ENCODE data around the gene POU2AF2.

Gene POU2AF2

GRCh38 chr11:111296196-111296595 lies 50.7 kb downstream of the POU2AF2 start:
- no peak overlapping the region for H3K4me3 ChIP-seq (replicated peaks; ENCODE audit: low read depth, low read length)
- no peak for DNase-seq (ENCODE audit: extremely low read depth, low read depth)
- TF ChIP-seq CTCF (IDR thresholded peaks at IDR 0.05; ENCODE audit: low read depth, low read length, missing control alignments), result no peak

DNA sequence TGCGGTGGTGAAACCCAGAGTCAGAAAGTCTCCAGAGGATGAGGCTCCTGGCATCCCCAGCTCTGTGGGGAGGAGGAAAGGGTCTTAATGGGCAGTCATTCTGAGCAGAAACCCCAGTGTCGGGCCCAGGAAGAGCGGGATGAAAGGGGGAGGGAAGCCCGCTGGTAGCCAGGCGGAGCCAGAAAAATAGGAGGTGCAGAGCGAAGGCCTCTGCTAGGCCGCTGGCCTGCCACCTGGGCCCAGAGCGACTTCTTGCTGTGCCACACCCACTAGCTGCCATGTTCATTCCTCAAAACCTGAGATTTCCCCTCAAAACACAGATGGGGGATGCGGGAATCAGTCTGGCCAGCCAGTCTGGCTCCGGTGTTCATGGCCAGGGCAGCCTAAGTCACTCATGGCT lies 52.2 kb downstream of the POU2AF2 start:
- H3K4me3 ChIP-seq (replicated peaks; ENCODE audit: low read depth, low read length), result no peak overlapping the region
- no peak for TF ChIP-seq CTCF (IDR thresholded peaks at IDR 0.05; ENCODE audit: low read depth, low read length, missing control alignments)
- DNase-seq (ENCODE audit: extremely low read depth, low read depth), result no peak

- H3K4me3 ChIP-seq (replicated peaks; ENCODE audit: low read depth, low read length), result peak within 1 kb of the TSS; percentile 37
- no peak for DNase-seq (ENCODE audit: extremely low read depth, low read depth)
These were observed 53.0 kb downstream of the POU2AF2 start, which contains the start of gene POU2AF3 for GRCh38 chr11:111298413-111299100. TSS of gene POU2AF3 (plus strand) at chr11:111298546. CDS start at chr11:111298582, 36 bp downstream.

DNA sequence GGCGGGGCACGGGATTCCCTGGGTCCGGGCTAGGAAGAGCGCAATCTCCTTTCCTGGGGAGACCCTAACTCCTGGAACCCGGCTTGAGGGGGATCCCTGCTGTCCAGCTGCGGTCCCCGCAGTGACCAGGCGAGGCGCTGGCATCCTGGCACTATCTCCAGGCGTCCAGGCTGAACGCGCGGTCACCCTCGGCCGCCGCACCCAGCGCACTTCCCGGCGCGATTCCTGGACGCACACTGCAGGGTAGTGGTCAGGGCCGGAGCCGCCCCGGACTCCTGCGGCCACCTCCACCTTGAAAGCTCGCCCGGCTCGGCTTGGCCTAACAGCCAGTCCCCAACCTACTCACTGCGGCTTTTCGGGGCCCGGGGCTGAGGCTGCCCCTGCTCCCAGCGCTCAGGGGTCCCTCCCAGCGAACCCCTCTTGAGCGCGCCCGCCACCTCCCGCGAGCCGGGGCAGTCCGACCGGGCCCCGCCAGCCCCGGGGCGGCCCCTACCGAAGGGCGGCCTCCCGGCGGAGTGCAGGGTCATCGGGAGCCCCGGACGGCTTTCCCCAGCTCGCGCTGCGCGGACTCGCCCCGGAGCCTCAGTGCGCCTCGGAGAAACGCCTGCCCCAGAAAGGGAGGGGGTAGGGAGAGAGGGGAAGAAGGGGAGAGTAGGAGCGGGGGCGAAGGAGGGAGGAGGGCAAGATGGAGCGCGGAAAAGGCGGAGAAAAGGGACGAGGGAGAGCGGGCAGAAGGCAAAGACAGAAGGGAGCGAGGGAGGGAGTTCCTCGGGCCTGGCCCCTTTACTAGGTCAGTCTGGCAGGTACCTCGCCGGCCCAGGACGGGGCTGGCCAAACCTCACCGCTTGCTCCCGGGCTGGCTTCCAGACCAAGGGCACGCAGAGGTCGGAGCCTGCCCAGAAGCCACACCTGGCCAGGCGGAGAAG lies 53.8 kb downstream of the POU2AF2 start:
- no peak for DNase-seq (ENCODE audit: extremely low read depth, low read depth)
- peak overlapping the region; percentile 37 for H3K4me3 ChIP-seq (replicated peaks; ENCODE audit: low read depth, low read length)
- TF ChIP-seq CTCF (IDR thresholded peaks at IDR 0.05; ENCODE audit: low read depth, low read length, missing control alignments), result peak; percentile 39

More at GRCh38 chr11:111298413-111299100, 53.0 kb downstream of the POU2AF2 start, which contains the start of gene POU2AF3:
- TF ChIP-seq CTCF (IDR thresholded peaks at IDR 0.05; ENCODE audit: low read depth, low read length, missing control alignments), result no peak

DNA sequence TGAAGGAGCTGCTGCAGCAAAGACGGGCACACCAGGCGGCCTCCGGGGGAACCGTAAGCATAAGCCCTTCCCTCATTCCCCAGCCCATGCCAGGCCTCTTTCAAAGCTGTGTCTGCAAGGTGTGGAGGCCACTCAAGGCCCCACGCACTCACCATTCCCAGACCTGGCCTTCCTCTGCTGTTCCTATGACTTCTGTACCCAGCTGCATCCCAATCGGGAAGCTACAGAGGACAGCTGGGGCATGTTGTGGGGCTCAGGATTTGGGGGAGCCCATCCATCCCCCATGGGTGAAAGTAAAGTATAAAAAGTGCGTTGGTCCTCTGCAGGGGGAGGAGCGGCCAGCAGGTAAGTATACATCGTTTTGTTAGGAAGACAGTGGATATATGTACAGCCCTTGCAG lies 55.0 kb downstream of the POU2AF2 start:
- TF ChIP-seq CTCF (IDR thresholded peaks at IDR 0.05; ENCODE audit: low read depth, low read length, missing control alignments), result no peak
- no peak for DNase-seq (ENCODE audit: extremely low read depth, low read depth)

GRCh38 chr11:111301004-111301841 lies 55.7 kb downstream of the POU2AF2 start:
- DNase-seq (ENCODE audit: extremely low read depth, low read depth), result no peak
- TF ChIP-seq CTCF (IDR thresholded peaks at IDR 0.05; ENCODE audit: low read depth, low read length, missing control alignments), result no peak
- H3K4me3 ChIP-seq (replicated peaks; ENCODE audit: low read depth, low read length), result no peak overlapping the region

More for the DNA sequence above, 55.0 kb downstream of the POU2AF2 start:
- no peak overlapping the region for H3K4me3 ChIP-seq (replicated peaks; ENCODE audit: low read depth, low read length)

Data from HFF-Myc (cell line).